ENCODE measurements around the gene TTLL11. TPM values are rescaled to one million over a fixed set of nuclear protein-coding genes. Genes with fewer than 3 reads are reported as not detected.
"Not testable (repeated sequence)": the region's sequence is repeated elsewhere in the genome, so short reads cannot be mapped to it uniquely, and the experiment has no call there.

The TTLL11 gene
- total RNA-seq, 6 donors from 2014 or later: 6.8 to 18.9 (median 12.9) TPM

- no peak for DNase-seq
- 75 to 98% methylated on average over 2 of the region's 2 CpGs for WGBS, 2 donors
These were observed 109.4 kb downstream of the TTLL11 start for GRCh38 chr9:121983736-121984135.

GRCh38 chr9:121981118-121981883 lies 111.8 kb downstream of the TTLL11 start:
- no peak for TF ChIP-seq POLR2AphosphoS5 (IDR thresholded peaks at IDR 0.05)
- TF ChIP-seq EP300 (IDR thresholded peaks at IDR 0.05): no peak
- TF ChIP-seq CTCF (IDR thresholded peaks at IDR 0.05): no peak
- no peak for TF ChIP-seq POLR2A (IDR thresholded peaks at IDR 0.05)
- H3K27ac ChIP-seq: no peak overlapping the region
- no peaks in the 10 kb centered on the region for H3K9me3 ChIP-seq
- H3K4me3 ChIP-seq: no peak overlapping the region
- H3K4me1 ChIP-seq: peaks cover 0 to 3% (median 0%) of the 10 kb centered on the region in 4 donors
- 88 to 97% methylated on average over 5 of the region's 5 CpGs for WGBS, 2 donors
- H3K36me3 ChIP-seq: no peaks in the 10 kb centered on the region
- DNase-seq (no peak), ATAC-seq (ENCODE audit: low FRiP score in 2 of 2) (no peak)
- no peaks in the 10 kb centered on the region for H3K27me3 ChIP-seq

More at GRCh38 chr9:121983736-121984135, 109.4 kb downstream of the TTLL11 start:
- no peaks in the 10 kb centered on the region for H3K9me3 ChIP-seq
- H3K4me1 ChIP-seq: no peaks in the 10 kb centered on the region
- no peak for TF ChIP-seq EP300 (IDR thresholded peaks at IDR 0.05)
- TF ChIP-seq POLR2A (IDR thresholded peaks at IDR 0.05): no peak
- no peak for TF ChIP-seq POLR2AphosphoS5 (IDR thresholded peaks at IDR 0.05)
- no peak for TF ChIP-seq CTCF (IDR thresholded peaks at IDR 0.05)
- no peaks in the 10 kb centered on the region for H3K36me3 ChIP-seq
- H3K4me3 ChIP-seq: no peak overlapping the region
- H3K27me3 ChIP-seq: no peaks in the 10 kb centered on the region
- no peak overlapping the region for H3K27ac ChIP-seq
- ATAC-seq (ENCODE audit: low FRiP score in 2 of 2): no peak

- H3K27ac ChIP-seq; ATAC-seq (ENCODE audit: low FRiP score in 2 of 2): not testable (repeated sequence)
- WGBS, 2 donors: 89 to 97% methylated on average over 1 of the region's 1 CpG
These were observed 112.4 kb downstream of the TTLL11 start for GRCh38 chr9:121980665-121981064.

GRCh38 chr9:121979736-121980135 lies 113.4 kb downstream of the TTLL11 start:
- Histone ChIP-seq H3K4me1 (peaks cover 0 to 8% (median 3%) of the 10 kb centered on the region in 4 donors), H3K36me3 (no peaks in the 10 kb centered on the region), H3K27me3 (no peaks in the 10 kb centered on the region), H3K27ac (no peak overlapping the region), H3K4me3 (no peak overlapping the region), H3K9me3 (no peaks in the 10 kb centered on the region)
- ATAC-seq (ENCODE audit: low FRiP score in 2 of 2) (no peak), DNase-seq (no peak)
- WGBS, 2 donors: 79 to 83% methylated on average over 1 of the region's 1 CpG
- no peak for TF ChIP-seq EP300 (IDR thresholded peaks at IDR 0.05)
- TF ChIP-seq CTCF (IDR thresholded peaks at IDR 0.05): no peak
- TF ChIP-seq POLR2AphosphoS5 (IDR thresholded peaks at IDR 0.05): no peak
- no peak for TF ChIP-seq POLR2A (IDR thresholded peaks at IDR 0.05)

More at GRCh38 chr9:121980665-121981064, 112.4 kb downstream of the TTLL11 start:
- not testable (repeated sequence) for H3K36me3 ChIP-seq, H3K4me3 ChIP-seq, H3K9me3 ChIP-seq, H3K4me1 ChIP-seq, H3K27me3 ChIP-seq, DNase-seq

GRCh38 chr9:121976751-121977150 lies 116.4 kb downstream of the TTLL11 start:
- H3K27ac ChIP-seq: peak overlapping the region in 3 of 4 donors; percentile 28 to 71 (median 69)
- ATAC-seq (ENCODE audit: low FRiP score in 2 of 2) (no peak), DNase-seq (no peak)
- TF ChIP-seq EP300 (IDR thresholded peaks at IDR 0.05) (no peak), POLR2AphosphoS5 (IDR thresholded peaks at IDR 0.05) (no peak), CTCF (IDR thresholded peaks at IDR 0.05) (no peak), POLR2A (IDR thresholded peaks at IDR 0.05) (no peak)
- H3K4me3 ChIP-seq: no peak overlapping the region
- no peaks in the 10 kb centered on the region for H3K9me3 ChIP-seq
- H3K4me1 ChIP-seq: peaks cover 0 to 10% (median 5%) of the 10 kb centered on the region in 4 donors
- H3K27me3 ChIP-seq: no peaks in the 10 kb centered on the region
- WGBS, 2 donors: 59 to 68% methylated on average over 1 of the region's 1 CpG
- no peaks in the 10 kb centered on the region for H3K36me3 ChIP-seq

Data from upper lobe of left lung (tissue), 6 donors.